IPS-18a (cell line): ENCODE results near the gene PTPA.
A peak's percentile ranks its signal among the peaks of the same experiment; 100 is the strongest.

ENCODE experiments used
- H3K27ac ChIP-seq: one replicate; pipeline ENCODE4 v1.5.1; 2013; ENCODE audit warnings: low read length
- H3K27me3 ChIP-seq: one replicate; pipeline ENCODE4 v1.6.1; 2013; ENCODE audit warnings: mild to moderate bottlenecking, low read length; ENCODE audit not compliant: control insufficient read depth, insufficient read depth
- H3K36me3 ChIP-seq: one replicate; pipeline ENCODE4 v1.6.1; 2013; ENCODE audit warnings: low read depth, low read length; ENCODE audit not compliant: control insufficient read depth
- H3K4me1 ChIP-seq: one replicate; pipeline ENCODE4 v1.6.1; 2013; ENCODE audit warnings: low read depth, low read length; ENCODE audit not compliant: control insufficient read depth
- H3K4me3 ChIP-seq: one replicate; pipeline ENCODE4 v1.5.1; 2013; ENCODE audit warnings: low read length
- H3K9ac ChIP-seq: one replicate; pipeline ENCODE4 v1.6.1; 2013; ENCODE audit warnings: mild to moderate bottlenecking, low read length, moderate library complexity
- H3K9me3 ChIP-seq: one replicate; pipeline ENCODE4 v1.6.1; 2013; ENCODE audit warnings: low read depth, low read length; ENCODE audit not compliant: control insufficient read depth

Gene PTPA

DNA sequence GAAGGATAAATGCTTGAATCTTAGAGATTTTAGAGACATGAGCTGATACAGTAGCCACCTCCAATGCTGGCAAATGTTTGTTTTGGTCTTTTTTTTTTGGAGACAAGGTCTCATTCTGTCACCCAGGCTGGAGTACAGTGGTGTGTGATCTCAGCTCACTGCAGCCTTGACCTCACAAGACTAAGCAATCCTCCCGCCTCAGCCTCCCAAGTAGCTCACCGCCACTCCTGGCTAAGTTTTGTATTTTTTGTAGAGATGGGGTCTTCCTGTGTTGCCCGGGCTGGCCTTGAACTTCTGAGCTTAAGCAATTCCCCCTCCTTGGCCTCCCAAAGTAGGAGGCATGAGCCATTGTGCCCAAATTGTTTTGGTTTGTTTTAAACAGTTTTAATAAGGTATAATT is 37.1 kb upstream of the PTPA start:
- peaks cover 19% of the 10 kb centered on the region for H3K4me1 ChIP-seq
- no peaks in the 10 kb centered on the region for H3K9me3 ChIP-seq
- no peaks in the 10 kb centered on the region for H3K36me3 ChIP-seq
- no peak overlapping the region for H3K9ac ChIP-seq
- H3K4me3 ChIP-seq: no peak overlapping the region
- no peaks in the 10 kb centered on the region for H3K27me3 ChIP-seq
- H3K27ac ChIP-seq: no peak overlapping the region

DNA sequence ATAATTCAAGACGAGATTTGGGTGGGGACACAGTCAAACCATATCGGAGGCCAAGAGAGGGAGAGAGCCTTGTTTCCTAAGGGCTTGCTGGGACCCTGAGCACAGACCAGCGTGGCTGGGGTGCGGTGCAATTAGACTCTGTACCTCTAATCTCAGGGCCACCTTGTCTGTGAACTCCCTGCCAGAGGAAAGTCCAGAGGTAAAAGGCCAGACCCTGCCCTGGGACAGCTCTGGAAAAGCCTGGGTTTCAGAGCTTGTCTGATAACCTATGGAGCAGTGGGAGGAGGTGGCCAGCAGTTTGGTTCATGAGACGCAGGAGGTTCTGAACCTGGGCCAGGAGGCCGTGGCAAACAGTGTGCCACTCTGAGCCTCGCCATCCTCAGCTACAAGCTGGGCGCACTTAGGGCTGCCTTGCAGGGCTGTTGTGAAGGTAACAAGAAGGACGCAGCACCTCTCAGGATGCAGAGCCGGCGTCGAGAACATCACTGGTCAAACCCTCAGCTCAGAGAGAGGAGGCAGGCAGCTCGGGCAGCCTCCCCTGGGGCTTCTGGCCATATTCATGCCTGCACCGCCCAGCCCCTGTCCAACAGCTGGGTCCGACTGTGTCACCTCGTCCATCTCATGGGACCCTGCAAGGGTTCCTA is 35.1 kb upstream of the PTPA start:
- Histone ChIP-seq H3K27ac (no peak overlapping the region), H3K9me3 (no peaks in the 10 kb centered on the region), H3K4me1 (peaks cover 13% of the 10 kb centered on the region), H3K9ac (no peak overlapping the region), H3K4me3 (no peak overlapping the region), H3K27me3 (no peaks in the 10 kb centered on the region), H3K36me3 (no peaks in the 10 kb centered on the region)

DNA sequence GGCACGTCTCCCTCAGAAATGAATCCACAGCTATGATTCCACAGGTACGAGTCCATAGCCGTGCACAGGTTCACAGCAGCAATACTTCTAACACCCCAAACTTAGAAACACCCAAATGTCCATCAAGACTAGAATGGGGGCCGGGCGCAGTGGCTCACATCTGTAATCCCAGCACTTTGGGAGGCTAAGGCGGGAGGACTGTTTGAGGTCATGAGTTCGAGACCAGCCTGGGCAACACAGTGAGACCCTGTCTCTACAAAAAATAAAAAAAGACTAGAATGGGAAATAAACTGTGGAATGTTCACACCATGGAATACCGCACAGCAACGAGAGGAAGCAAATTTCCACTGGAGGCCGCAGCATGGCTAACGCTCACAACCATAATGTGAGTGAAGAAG is 34.6 kb upstream of the PTPA start:
- Histone ChIP-seq H3K27me3 (no peaks in the 10 kb centered on the region), H3K9ac (no peak overlapping the region), H3K36me3 (no peaks in the 10 kb centered on the region), H3K9me3 (no peaks in the 10 kb centered on the region), H3K27ac (no peak overlapping the region), H3K4me3 (no peak overlapping the region), H3K4me1 (peaks cover 7% of the 10 kb centered on the region)

DNA sequence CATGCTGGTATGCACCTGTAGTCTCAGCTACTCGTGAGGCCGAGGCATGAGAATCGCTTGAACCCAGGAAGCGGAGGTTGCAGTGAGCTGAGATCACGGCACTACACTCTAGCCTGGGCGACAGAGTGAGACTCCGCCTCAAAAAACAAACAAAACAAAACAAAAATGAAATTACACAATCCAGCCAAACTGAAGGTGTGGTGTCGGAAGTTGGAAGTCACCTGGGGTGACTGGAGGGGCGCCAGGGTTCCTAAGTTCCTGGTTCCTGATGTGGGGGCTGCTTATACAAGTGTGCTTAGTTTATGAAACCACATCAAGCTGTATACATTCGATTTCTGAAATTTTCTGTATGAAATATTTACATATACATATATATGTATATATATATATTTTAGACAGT is 34.0 kb upstream of the PTPA start:
- no peak overlapping the region for H3K9ac ChIP-seq
- H3K27ac ChIP-seq: no peak overlapping the region
- H3K4me1 ChIP-seq: peaks cover 2% of the 10 kb centered on the region

DNA sequence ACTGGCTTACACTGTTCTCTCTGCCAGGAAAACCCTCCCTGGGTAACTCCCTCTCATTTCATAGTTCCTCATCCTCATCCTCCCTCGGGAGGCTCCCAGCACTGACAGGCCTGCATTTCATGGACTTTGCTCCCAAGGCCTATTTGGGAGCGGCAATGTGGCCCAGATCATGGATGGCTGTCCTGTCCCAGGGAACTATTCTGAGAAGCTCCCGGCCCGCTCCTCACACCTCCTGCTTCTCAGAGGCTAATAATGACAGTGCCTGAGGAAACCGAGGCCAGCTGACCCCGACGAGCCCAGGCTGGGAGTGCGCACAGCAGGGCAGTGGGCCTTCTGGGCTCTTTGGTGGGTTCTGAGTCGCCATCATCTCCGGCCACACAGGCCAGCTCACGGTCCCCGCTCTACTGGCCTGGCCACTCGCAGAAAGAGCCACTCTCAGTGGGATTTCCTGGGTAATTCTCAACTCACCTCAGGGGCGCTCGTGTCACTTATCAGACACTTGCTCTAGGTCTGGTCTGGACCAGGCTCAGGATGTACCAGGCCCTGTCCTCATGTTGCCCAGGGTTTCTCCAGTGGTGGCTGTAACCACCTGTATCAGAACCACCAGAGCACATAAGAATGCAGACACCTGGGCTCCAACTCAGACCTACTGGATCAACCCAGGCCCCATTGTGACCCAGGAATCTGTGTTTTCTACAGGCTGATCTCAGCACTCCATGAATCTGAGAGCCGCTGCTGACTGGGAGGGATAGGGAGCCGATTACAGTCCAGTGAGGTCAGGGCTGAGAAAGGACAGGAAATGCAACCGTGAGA is 32.3 kb upstream of the PTPA start:
- Histone ChIP-seq H3K9ac (no peak overlapping the region), H3K4me1 (no peaks in the 10 kb centered on the region), H3K27ac (no peak overlapping the region), H3K36me3 (no peaks in the 10 kb centered on the region), H3K9me3 (no peaks in the 10 kb centered on the region), H3K27me3 (no peaks in the 10 kb centered on the region), H3K4me3 (no peak overlapping the region)

More for the DNA sequence above, 34.0 kb upstream of the PTPA start:
- H3K9me3 ChIP-seq: no peaks in the 10 kb centered on the region
- H3K36me3 ChIP-seq: no peaks in the 10 kb centered on the region
- no peak overlapping the region for H3K4me3 ChIP-seq
- H3K27me3 ChIP-seq: no peaks in the 10 kb centered on the region

DNA sequence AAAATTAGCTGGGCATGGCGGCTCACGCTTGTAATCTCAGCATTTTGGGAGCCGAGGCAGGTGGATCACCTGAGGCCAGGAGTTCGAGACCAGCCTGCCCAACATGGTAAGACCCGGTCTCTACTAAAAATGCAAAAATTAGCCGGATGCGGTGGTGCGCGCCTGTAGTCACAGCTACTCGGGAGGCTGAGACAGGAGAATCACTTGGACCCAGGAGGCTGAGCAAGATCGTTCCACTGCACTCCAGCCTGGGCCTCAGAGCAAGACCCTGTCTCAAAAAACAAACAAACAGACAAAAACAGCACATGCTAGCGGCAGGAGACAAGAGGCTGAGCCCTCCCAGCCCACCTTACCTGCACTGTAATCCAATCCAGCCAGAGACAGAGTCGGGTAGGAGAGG is 31.4 kb upstream of the PTPA start:
- Histone ChIP-seq H3K4me1 (no peaks in the 10 kb centered on the region), H3K4me3 (peak overlapping the region; percentile 88), H3K36me3 (peaks cover 1% of the 10 kb centered on the region), H3K27me3 (no peaks in the 10 kb centered on the region), H3K9ac (no peak overlapping the region), H3K9me3 (no peaks in the 10 kb centered on the region), H3K27ac (no peak overlapping the region)

DNA sequence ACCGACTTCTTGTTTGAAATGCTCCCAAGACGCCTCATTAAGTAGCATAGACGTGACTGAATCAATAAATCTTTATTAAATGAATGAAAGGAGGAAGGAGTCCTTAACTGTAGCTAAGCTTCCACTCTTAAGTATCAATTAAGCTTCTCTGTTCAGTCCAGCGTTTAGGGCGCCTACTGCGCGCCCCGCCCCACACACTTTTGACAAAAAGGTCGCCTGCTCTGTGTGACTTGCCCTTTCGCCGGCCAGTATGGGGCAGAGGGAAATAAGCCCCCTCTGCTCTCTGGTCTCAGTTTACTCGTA is 31.0 kb upstream of the PTPA start:
- Histone ChIP-seq H3K4me3 (peak overlapping the region; percentile 88), H3K27me3 (no peaks in the 10 kb centered on the region), H3K36me3 (peaks cover 6% of the 10 kb centered on the region), H3K27ac (no peak overlapping the region), H3K9me3 (no peaks in the 10 kb centered on the region), H3K9ac (peak overlapping the region; percentile 55), H3K4me1 (no peaks in the 10 kb centered on the region)

DNA sequence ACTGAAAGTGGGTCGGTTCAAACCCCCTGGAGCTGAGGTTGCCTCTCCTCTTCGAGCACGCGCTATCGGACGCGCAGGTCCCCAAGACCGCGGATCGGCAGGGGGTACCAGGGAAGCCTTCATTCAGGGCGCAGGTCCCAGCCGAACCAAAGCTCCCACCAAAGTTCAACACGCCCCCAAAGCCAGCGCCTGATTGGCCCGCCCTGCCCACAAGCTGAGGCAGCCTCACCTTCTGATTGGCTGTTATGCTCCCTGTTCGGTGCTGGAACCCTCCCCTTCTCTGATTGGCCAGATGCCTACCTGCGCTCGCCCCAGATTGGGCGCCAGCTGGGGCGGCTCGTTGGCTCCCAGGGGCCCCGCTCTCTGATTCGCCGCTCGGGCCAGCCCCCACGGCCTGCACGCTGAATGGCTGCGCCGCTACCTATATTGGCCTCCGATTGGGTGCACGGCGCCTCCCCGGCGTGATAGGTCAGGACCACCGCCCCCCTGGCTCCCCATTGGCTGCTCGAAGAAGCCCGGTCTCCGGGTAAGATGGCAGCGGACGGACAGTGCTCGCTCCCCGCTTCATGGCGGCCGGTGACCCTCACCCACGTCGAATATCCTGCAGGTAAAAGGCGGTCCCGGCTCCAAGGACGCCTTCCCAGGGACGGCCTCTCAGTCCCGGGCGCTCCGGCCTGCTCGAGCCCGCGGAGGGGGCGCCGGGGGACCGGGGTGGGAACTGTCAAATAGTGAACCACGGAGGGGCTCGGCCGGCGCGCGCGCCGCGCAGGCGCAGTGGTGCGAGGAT is 30.4 kb upstream of the PTPA start, which contains the start of gene DOLPP1:
DOLPP1 (plus strand) TSS at position 511 of the 787 bp plus-strand sequence; CDS start at position 532, 21 bp downstream.
- Histone ChIP-seq H3K27ac (peak within 1 kb of the TSS; percentile 51), H3K9me3 (no peaks in the 10 kb centered on the region), H3K36me3 (peaks cover 11% of the 10 kb centered on the region), H3K9ac (peak within 1 kb of the TSS; percentile 76), H3K27me3 (no peaks in the 10 kb centered on the region), H3K4me3 (peak within 1 kb of the TSS; percentile 90), H3K4me1 (no peaks in the 10 kb centered on the region)

DNA sequence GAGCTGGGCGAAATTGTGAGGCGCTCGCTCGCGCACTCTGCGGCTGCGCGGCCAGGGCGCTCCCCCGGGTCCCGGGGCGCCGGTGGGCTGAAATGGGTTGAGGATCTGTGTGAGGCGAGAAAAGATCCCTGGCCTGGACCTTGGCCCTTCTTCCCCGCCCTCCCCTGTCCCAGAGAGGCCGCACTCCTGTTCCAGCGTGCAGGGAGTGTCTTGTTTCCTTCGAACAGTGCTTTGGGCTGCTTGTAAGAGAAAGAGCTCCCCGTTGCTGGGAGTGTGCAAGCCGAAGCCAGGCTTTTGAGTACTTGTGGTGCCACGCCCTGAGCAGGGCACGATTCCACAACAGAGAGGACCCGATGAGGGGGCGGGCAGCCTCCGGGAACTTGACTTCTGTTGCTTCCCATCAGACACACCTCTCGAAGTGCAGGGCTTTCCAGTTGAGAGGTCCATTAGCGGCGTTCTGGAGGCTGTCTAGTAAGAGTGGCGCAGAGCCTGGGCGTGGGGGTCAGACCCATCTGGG is 29.8 kb upstream of the PTPA start:
- peak overlapping the region; percentile 76 for H3K9ac ChIP-seq
- no peaks in the 10 kb centered on the region for H3K4me1 ChIP-seq
- H3K27ac ChIP-seq: peak overlapping the region; percentile 51
- H3K9me3 ChIP-seq: no peaks in the 10 kb centered on the region
- peaks cover 16% of the 10 kb centered on the region for H3K36me3 ChIP-seq
- peak overlapping the region; percentile 90 for H3K4me3 ChIP-seq
- H3K27me3 ChIP-seq: no peaks in the 10 kb centered on the region

DNA sequence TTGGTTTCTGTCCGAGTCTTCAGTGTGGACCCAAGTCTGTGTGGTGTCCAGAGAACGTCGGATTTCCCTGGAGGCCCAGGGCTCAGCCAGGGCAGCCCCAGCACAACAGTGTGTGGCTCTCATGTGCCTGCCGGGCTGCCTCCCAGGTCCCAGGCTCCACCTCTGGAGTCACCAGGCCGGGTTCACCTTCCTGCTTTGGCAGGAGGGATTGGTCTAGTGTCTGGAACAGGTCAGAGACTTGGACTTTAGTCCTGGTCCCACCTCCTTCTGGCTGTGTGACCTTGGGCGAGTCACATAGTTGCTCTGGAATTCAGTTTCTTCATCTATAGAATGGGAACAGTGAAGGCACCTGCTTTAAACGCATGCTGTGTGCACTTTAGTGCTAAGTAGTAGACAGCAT is 27.1 kb upstream of the PTPA start:
- Histone ChIP-seq H3K4me1 (no peaks in the 10 kb centered on the region), H3K36me3 (peaks cover 30% of the 10 kb centered on the region), H3K4me3 (no peak overlapping the region), H3K9me3 (no peaks in the 10 kb centered on the region), H3K27me3 (no peaks in the 10 kb centered on the region), H3K9ac (no peak overlapping the region), H3K27ac (no peak overlapping the region)

DNA sequence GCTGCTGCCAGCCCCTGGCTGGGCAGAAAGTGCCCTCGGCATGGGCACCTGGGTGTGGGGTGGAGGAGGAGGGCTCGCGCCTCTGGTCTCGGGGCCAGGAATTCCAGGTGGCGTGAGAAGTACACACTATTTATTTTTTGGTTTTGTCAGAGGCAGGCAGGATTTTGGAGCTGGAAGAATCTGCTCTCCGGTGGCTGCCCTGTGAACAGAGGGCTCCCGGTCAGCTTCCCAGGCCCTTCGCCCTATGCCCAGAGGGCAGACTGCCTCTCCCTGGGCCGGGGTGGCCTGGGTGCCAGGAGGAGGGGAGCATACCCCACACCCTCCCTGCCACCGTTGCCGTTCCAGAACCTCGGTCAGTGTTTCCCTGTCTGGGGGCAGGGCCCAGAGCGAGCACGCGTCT is 22.0 kb upstream of the PTPA start:
- Histone ChIP-seq H3K9me3 (no peaks in the 10 kb centered on the region), H3K27me3 (no peaks in the 10 kb centered on the region), H3K36me3 (peaks cover 44% of the 10 kb centered on the region), H3K4me1 (no peaks in the 10 kb centered on the region), H3K4me3 (no peak overlapping the region), H3K9ac (no peak overlapping the region), H3K27ac (no peak overlapping the region)
